NCI-H524 treated with DMSO at 0.1 percent for 48 hours (cell line): Measurements from ENCODE around the gene MINAR1.

ENCODE experiments used
- DNase-seq: peaks from one replicate; lab custom pipeline; 2025; lab: John Stamatoyannopoulos, UW

MINAR1 gene

GRCh38 chr15:79466488-79466887, 34.4 kb downstream of the MINAR1 start:
- no peak for DNase-seq

DNA sequence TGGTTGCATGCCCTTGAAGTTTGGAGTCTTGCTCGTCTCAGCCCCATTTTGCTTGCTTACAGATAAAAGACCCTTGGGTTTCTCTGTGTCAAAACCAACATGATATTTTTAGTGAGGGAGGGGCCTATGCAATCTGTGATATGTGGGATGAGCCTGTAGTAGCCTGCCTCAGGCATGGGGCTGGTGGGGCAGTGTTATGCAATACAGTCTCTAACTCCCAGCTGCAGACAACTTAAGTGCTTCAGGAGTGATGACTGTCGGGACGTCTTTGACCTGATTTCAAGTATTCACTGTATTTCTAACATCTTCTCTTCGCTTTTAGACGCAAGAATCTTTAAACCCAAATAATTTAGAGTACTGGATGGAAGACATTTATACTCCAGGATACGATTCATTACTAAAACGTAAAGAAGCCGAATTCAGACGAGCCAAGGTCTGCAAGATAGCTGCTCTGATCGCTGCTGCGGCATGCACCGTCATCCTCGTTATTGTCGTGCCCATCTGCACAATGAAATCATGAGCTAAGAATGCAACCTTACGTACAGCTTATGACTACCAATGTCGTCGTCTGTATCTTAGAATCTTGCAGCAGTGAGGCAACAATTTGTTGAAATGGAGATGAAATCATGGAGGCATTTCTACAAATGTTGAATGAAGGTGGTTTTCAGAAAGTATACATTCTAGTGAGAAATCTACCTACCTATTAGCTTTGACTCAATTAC, 35.9 kb downstream of the MINAR1 start:
- DNase-seq, result no peak

GRCh38 chr15:79472446-79472845, 40.3 kb downstream of the MINAR1 start:
- no peak for DNase-seq

GRCh38 chr15:79474252-79474651, 42.1 kb downstream of the MINAR1 start:
- DNase-seq, result no peak

- DNase-seq, result no peak
Observed at GRCh38 chr15:79475306-79475705, 43.2 kb downstream of the MINAR1 start.

- no peak for DNase-seq
Observed at GRCh38 chr15:79478108-79478507, 46.0 kb downstream of the MINAR1 start.

GRCh38 chr15:79479616-79480015, 47.5 kb downstream of the MINAR1 start:
- no peak for DNase-seq

- DNase-seq, result no peak
Observed at GRCh38 chr15:79481793-79482192, 49.7 kb downstream of the MINAR1 start.
